SK-N-SH treated with all-trans-retinoic acid at 6 μM for 48 hours (cell line): ENCODE data around the gene LRRC17.

Source experiments
- CSDC2 ChIP-seq: fragments of 250-450 bp; sonication (Bioruptor Pico); IDR thresholded peaks from 2 replicates; pipeline ENCODE4 v1.5.0; 2020; ENCODE audit warnings: mild to moderate bottlenecking, moderate library complexity
- RARB ChIP-seq: fragments of 250-450 bp; sonication (Bioruptor Pico); IDR thresholded peaks from 2 replicates; pipeline ENCODE4 v1.8.0; 2021; ENCODE audit warnings: mild to moderate bottlenecking, moderate library complexity
- SNAI2 ChIP-seq: fragments of 250-450 bp; sonication (Bioruptor Pico); IDR thresholded peaks from 2 replicates; pipeline ENCODE4 v1.5.0; 2020; ENCODE audit warnings: mild to moderate bottlenecking, moderate library complexity
- TF ChIP-seq, protein P1 (sequence below): fragments of 250-450 bp; sonication (Bioruptor Pico); IDR thresholded peaks from 2 replicates; pipeline ENCODE4 v1.8.0; 2020; ENCODE audit warnings: mild to moderate bottlenecking, moderate library complexity, borderline replicate concordance

DNA sequence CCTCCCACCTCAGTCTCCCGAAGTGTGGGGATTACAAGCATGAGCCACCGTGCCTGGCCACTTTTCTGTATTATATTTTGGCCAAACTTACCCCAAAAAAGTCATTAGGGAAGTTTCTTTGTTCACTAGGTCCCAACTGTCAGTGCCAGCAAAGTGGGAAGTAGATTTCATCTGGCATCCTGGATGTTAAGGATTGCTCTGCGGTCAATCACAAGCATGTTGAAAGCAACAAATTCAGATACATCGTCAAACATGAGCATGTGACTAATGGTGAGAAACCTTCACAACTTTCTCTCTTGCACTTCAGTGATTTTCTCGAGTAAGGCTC is 14.3 kb upstream of the LRRC17 start:
- TF ChIP-seq, protein P1, sequence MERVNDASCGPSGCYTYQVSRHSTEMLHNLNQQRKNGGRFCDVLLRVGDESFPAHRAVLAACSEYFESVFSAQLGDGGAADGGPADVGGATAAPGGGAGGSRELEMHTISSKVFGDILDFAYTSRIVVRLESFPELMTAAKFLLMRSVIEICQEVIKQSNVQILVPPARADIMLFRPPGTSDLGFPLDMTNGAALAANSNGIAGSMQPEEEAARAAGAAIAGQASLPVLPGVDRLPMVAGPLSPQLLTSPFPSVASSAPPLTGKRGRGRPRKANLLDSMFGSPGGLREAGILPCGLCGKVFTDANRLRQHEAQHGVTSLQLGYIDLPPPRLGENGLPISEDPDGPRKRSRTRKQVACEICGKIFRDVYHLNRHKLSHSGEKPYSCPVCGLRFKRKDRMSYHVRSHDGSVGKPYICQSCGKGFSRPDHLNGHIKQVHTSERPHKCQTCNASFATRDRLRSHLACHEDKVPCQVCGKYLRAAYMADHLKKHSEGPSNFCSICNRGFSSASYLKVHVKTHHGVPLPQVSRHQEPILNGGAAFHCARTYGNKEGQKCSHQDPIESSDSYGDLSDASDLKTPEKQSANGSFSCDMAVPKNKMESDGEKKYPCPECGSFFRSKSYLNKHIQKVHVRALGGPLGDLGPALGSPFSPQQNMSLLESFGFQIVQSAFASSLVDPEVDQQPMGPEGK (CRISPR knock-in tag) = no peak
- TF ChIP-seq SNAI2 (CRISPR knock-in tag) = no peak
- no peak for TF ChIP-seq CSDC2 (CRISPR knock-in tag)
- TF ChIP-seq RARB = no peak
